Measurements from ENCODE around the gene BMPR1B.

Gene BMPR1B

DNA sequence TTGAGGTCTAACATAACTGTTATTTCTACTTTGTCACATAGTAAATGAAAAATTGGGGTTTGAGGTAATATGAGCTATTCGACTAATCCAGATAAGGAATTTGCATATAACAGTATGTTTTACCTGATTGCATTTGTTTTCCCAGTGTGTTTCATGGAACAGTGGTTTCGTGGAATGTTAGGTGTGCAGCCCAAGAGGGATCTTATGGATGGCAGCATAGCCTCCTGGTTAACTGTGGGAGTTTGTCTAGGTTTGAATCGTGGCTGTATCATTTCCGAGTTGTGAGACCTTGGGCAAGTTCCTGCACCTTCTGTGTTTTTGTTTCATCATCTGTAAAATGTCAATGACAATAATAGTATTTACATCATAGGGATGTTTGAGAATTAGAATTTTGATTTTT is 7.9 kb downstream of the BMPR1B start:
- Histone ChIP-seq H3K36me3 (replicated peaks; ENCODE audit: insufficient read depth, low read length) (no peaks in the 10 kb centered on the region), H3K4me3 (ENCODE audit: low read length) (no peak overlapping the region), H3K79me2 (ENCODE audit: low read length) (no peaks in the 10 kb centered on the region), H3K9ac (ENCODE audit: low read length) (no peak overlapping the region), H4K20me1 (ENCODE audit: insufficient read depth, low read length) (no peaks in the 10 kb centered on the region), H3K9me3 (replicated peaks; ENCODE audit: insufficient read depth, low read length) (no peaks in the 10 kb centered on the region), H3K27me3 (replicated peaks; ENCODE audit: insufficient read depth, low read length) (no peaks in the 10 kb centered on the region), H3K27ac (ENCODE audit: low read length) (no peak overlapping the region), H2AFZ (ENCODE audit: low read length) (no peak overlapping the region), H3K9me2 (replicated peaks; ENCODE audit: insufficient read depth, low read length) (no peaks in the 10 kb centered on the region), H3F3A (ENCODE audit: insufficient read depth, low read length) (no peaks in the 10 kb centered on the region), H3K4me2 (ENCODE audit: low read depth, low read length) (no peak overlapping the region), H3K4me1 (ENCODE audit: low read length) (no peaks in the 10 kb centered on the region)
- TF ChIP-seq EZH2 (optimal IDR thresholded peaks at IDR 0.05; ENCODE audit: low read depth, low read length) (no peak), EZH2phosphoT487 (IDR thresholded peaks at IDR 0.05; ENCODE audit: low read length) (no peak)
- TF ChIP-seq, protein P1, sequence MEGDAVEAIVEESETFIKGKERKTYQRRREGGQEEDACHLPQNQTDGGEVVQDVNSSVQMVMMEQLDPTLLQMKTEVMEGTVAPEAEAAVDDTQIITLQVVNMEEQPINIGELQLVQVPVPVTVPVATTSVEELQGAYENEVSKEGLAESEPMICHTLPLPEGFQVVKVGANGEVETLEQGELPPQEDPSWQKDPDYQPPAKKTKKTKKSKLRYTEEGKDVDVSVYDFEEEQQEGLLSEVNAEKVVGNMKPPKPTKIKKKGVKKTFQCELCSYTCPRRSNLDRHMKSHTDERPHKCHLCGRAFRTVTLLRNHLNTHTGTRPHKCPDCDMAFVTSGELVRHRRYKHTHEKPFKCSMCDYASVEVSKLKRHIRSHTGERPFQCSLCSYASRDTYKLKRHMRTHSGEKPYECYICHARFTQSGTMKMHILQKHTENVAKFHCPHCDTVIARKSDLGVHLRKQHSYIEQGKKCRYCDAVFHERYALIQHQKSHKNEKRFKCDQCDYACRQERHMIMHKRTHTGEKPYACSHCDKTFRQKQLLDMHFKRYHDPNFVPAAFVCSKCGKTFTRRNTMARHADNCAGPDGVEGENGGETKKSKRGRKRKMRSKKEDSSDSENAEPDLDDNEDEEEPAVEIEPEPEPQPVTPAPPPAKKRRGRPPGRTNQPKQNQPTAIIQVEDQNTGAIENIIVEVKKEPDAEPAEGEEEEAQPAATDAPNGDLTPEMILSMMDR (IDR thresholded peaks at IDR 0.05; ENCODE audit: low read length), result no peak
- DNase-seq, result no peak

DNA sequence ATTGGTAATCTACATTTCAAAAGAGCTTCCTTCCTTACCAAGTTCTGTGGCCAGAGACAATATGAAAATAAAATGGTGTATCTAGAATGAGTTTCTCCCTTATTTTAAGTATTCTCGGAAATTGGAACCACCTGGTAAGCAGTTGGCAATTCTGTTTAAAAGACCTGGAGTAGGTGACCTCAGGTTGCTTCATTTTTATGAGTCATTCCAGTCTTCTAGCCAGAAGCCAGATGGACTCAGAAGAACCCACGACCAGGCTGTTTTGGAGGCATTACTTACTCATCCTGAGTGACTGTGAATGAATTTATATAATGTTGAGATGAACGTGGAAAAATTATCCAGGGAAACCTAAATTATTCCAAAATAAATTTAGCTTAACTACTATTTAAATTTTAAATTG is 9.1 kb downstream of the BMPR1B start:
- no peaks in the 10 kb centered on the region for H4K20me1 ChIP-seq (ENCODE audit: insufficient read depth, low read length)
- H3K4me2 ChIP-seq (ENCODE audit: low read depth, low read length), result no peak overlapping the region
- no peaks in the 10 kb centered on the region for H3K27me3 ChIP-seq (replicated peaks; ENCODE audit: insufficient read depth, low read length)
- no peak overlapping the region for H2AFZ ChIP-seq (ENCODE audit: low read length)
- no peak overlapping the region for H3K9ac ChIP-seq (ENCODE audit: low read length)
- H3K79me2 ChIP-seq (ENCODE audit: low read length), result no peaks in the 10 kb centered on the region
- no peak for DNase-seq
- no peak overlapping the region for H3K27ac ChIP-seq (ENCODE audit: low read length)
- H3K9me2 ChIP-seq (replicated peaks; ENCODE audit: insufficient read depth, low read length), result no peaks in the 10 kb centered on the region
- H3K36me3 ChIP-seq (replicated peaks; ENCODE audit: insufficient read depth, low read length), result no peaks in the 10 kb centered on the region
- no peaks in the 10 kb centered on the region for H3F3A ChIP-seq (ENCODE audit: insufficient read depth, low read length)
- no peaks in the 10 kb centered on the region for H3K4me1 ChIP-seq (ENCODE audit: low read length)
- no peak overlapping the region for H3K4me3 ChIP-seq (ENCODE audit: low read length)
- H3K9me3 ChIP-seq (replicated peaks; ENCODE audit: insufficient read depth, low read length), result no peaks in the 10 kb centered on the region
- TF ChIP-seq EZH2phosphoT487 (IDR thresholded peaks at IDR 0.05; ENCODE audit: low read length), result no peak
- TF ChIP-seq EZH2 (optimal IDR thresholded peaks at IDR 0.05; ENCODE audit: low read depth, low read length), result no peak
- TF ChIP-seq, protein P1 (IDR thresholded peaks at IDR 0.05; ENCODE audit: low read length), result no peak

DNA sequence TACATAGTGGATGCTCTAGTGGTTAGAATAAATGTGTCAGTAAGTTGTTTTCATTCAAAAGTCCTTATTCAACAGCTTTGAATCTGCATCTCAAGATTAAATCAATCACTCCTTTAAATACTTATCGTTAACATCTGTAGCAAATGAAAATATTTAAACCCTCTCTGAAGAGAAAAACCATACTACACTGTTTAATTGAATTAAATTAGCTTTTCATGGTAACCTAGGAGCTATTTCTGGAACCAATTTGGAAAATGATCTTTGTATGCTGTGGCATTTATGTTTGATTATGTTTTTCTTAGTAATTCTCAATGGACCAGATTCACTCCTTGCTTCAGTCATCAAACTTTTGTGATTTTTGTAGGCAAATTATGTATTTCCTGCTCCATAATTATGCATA is 9.7 kb downstream of the BMPR1B start:
- no peaks in the 10 kb centered on the region for H3K27me3 ChIP-seq (replicated peaks; ENCODE audit: insufficient read depth, low read length)
- TF ChIP-seq, protein P1 (IDR thresholded peaks at IDR 0.05; ENCODE audit: low read length), result no peak
- no peak for TF ChIP-seq EZH2phosphoT487 (IDR thresholded peaks at IDR 0.05; ENCODE audit: low read length)
- no peak for TF ChIP-seq EZH2 (optimal IDR thresholded peaks at IDR 0.05; ENCODE audit: low read depth, low read length)
- H3K9ac ChIP-seq (ENCODE audit: low read length), result no peak overlapping the region
- H3K27ac ChIP-seq (ENCODE audit: low read length), result no peak overlapping the region
- H4K20me1 ChIP-seq (ENCODE audit: insufficient read depth, low read length), result no peaks in the 10 kb centered on the region
- no peaks in the 10 kb centered on the region for H3K4me1 ChIP-seq (ENCODE audit: low read length)
- H3K4me3 ChIP-seq (ENCODE audit: low read length), result no peak overlapping the region
- no peaks in the 10 kb centered on the region for H3K36me3 ChIP-seq (replicated peaks; ENCODE audit: insufficient read depth, low read length)
- H3K79me2 ChIP-seq (ENCODE audit: low read length), result no peaks in the 10 kb centered on the region
- no peak for DNase-seq
- H3F3A ChIP-seq (ENCODE audit: insufficient read depth, low read length), result no peaks in the 10 kb centered on the region
- no peak overlapping the region for H2AFZ ChIP-seq (ENCODE audit: low read length)
- H3K4me2 ChIP-seq (ENCODE audit: low read depth, low read length), result no peak overlapping the region
- H3K9me2 ChIP-seq (replicated peaks; ENCODE audit: insufficient read depth, low read length), result no peaks in the 10 kb centered on the region
- H3K9me3 ChIP-seq (replicated peaks; ENCODE audit: insufficient read depth, low read length), result no peaks in the 10 kb centered on the region

Data from MM.1S (cell line).